Ishikawa (cell line): ENCODE measurements around the gene PTPRQ.

ENCODE experiments used
- EGR1 ChIP-seq: IDR thresholded peaks from 2 replicates; pipeline ENCODE4 v1.6.1; 2012
- EP300 ChIP-seq: IDR thresholded peaks from 2 replicates; pipeline ENCODE4 v1.6.1; 2012; ENCODE audit warnings: borderline replicate concordance
- TF ChIP-seq, protein P1 (sequence below): IDR thresholded peaks from 2 replicates; pipeline ENCODE4 v1.6.1; 2012; ENCODE audit warnings: low read depth, mild to moderate bottlenecking
- TF ChIP-seq, protein P2 (sequence below): IDR thresholded peaks from 2 replicates; pipeline ENCODE4 v1.6.1; 2012

DNA sequence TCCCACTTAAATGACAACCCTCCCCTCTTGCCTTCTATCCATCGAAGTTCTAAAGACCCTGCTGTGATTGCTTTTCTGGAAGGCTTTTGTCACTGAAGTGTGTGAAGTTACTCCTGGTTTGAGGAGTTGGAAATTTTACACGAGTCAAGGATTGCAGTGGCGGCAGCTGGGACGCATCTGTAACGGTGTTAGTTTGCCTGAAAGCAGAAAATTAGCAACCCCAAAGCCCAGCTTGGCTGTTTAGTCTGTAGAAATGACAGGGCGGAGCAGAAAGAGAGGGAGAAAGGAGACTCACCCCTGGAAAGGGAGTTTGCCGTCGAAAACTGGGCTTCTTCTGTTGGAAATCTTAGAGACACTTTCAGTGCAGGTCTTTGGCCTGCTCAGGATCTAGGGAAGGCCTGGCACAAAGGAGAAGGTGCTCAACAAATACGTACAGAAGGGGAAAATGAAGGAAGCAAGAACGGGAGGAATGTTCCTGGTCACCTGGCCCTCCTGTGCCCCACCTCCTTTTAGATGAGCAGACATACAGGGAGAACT is 271.7 kb downstream of the PTPRQ start:
- TF ChIP-seq EP300 (no peak), EGR1 (no peak)
- TF ChIP-seq, protein P1, sequence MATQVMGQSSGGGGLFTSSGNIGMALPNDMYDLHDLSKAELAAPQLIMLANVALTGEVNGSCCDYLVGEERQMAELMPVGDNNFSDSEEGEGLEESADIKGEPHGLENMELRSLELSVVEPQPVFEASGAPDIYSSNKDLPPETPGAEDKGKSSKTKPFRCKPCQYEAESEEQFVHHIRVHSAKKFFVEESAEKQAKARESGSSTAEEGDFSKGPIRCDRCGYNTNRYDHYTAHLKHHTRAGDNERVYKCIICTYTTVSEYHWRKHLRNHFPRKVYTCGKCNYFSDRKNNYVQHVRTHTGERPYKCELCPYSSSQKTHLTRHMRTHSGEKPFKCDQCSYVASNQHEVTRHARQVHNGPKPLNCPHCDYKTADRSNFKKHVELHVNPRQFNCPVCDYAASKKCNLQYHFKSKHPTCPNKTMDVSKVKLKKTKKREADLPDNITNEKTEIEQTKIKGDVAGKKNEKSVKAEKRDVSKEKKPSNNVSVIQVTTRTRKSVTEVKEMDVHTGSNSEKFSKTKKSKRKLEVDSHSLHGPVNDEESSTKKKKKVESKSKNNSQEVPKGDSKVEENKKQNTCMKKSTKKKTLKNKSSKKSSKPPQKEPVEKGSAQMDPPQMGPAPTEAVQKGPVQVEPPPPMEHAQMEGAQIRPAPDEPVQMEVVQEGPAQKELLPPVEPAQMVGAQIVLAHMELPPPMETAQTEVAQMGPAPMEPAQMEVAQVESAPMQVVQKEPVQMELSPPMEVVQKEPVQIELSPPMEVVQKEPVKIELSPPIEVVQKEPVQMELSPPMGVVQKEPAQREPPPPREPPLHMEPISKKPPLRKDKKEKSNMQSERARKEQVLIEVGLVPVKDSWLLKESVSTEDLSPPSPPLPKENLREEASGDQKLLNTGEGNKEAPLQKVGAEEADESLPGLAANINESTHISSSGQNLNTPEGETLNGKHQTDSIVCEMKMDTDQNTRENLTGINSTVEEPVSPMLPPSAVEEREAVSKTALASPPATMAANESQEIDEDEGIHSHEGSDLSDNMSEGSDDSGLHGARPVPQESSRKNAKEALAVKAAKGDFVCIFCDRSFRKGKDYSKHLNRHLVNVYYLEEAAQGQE = no peak
- TF ChIP-seq, protein P2, sequence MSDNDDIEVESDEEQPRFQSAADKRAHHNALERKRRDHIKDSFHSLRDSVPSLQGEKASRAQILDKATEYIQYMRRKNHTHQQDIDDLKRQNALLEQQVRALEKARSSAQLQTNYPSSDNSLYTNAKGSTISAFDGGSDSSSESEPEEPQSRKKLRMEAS = no peak
